ENCODE results near the gene KRTAP13-2. TPM values are rescaled to one million over a fixed set of nuclear protein-coding genes. Genes with fewer than 3 reads are reported as not detected.

Gene KRTAP13-2
- total and polyA plus RNA-seq, 2 experiments from 2014 or later, result not detected

DNA sequence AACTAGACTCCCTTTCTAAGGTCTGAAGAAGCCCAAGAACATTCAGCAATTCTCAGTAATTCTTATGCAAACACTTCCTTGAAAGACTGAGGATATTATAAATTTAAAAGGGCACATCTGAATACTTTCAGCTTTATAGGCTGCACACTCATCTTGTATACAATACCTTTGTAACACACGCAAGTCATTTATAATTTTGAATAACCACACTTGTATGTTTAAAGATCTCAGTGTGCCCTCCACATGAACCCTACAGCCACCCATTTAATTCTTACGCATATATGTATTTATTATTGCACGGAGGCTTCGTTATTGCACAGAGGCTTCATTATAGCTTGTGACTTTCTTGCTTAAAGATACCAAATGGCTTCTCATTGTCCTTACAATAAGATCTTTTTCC is 33.4 kb downstream of the KRTAP13-2 start:
- Mint-ChIP-seq H3K27ac (no peak overlapping the region), H3K27me3 (ENCODE audit: insufficient read depth, low read depth, poor library complexity) (no peaks in the 10 kb centered on the region), H3K9me3 (no peaks in the 10 kb centered on the region), H3K36me3 (ENCODE audit: low read depth) (no peaks in the 10 kb centered on the region), H3K4me3 (no peak overlapping the region), H3K4me1 (no peaks in the 10 kb centered on the region)
- no peaks in the 10 kb centered on the region for H3K9me2 ChIP-seq (ENCODE audit: insufficient read depth)
- H3K4me1 ChIP-seq (ENCODE audit: insufficient read depth), result no peaks in the 10 kb centered on the region
- H3K79me2 ChIP-seq (replicated peaks; ENCODE audit: insufficient read depth), result no peaks in the 10 kb centered on the region
- no peaks in the 10 kb centered on the region for H4K20me1 ChIP-seq (replicated peaks; ENCODE audit: insufficient read depth)
- H3K4me2 ChIP-seq, result no peak overlapping the region
- no peak overlapping the region for H3K27ac ChIP-seq (ENCODE audit: low read depth)
- no peak for TF ChIP-seq CREB1 (CRISPR knock-in tag; IDR thresholded peaks at IDR 0.05; ENCODE audit: low read depth)
- TF ChIP-seq NANOG (IDR thresholded peaks at IDR 0.05; ENCODE audit: borderline replicate concordance), result no peak
- no peak for TF ChIP-seq EZH2phosphoT487 (IDR thresholded peaks at IDR 0.05; ENCODE audit: unreplicated experiment)
- TF ChIP-seq ETS1 (IDR thresholded peaks at IDR 0.05), result no peak
- TF ChIP-seq ZNF462 (CRISPR knock-in tag; IDR thresholded peaks at IDR 0.05), result no peak
- TF ChIP-seq CTCF (conservative IDR thresholded peaks at IDR 0.05; ENCODE audit: low read depth in 2 of 2), result no peak
- no peak for TF ChIP-seq EZH2 (IDR thresholded peaks at IDR 0.05; ENCODE audit: low read depth, unreplicated experiment)
- TF ChIP-seq POLR2AphosphoS5 (IDR thresholded peaks at IDR 0.05; ENCODE audit: low read depth), result no peak
- no peak for TF ChIP-seq ZNF331 (CRISPR knock-in tag; IDR thresholded peaks at IDR 0.05; ENCODE audit: low read depth)
- DNase-seq (ENCODE audit: low spot score), result no peak
- ATAC-seq, result no peak
- H2AFZ ChIP-seq, result no peak overlapping the region
- H3K27me3 ChIP-seq (ENCODE audit: insufficient read depth), result no peaks in the 10 kb centered on the region
- H3K4me3 ChIP-seq, result no peak overlapping the region
- H3K36me3 ChIP-seq (ENCODE audit: insufficient read depth), result no peaks in the 10 kb centered on the region
- no peaks in the 10 kb centered on the region for H3F3A ChIP-seq (replicated peaks; ENCODE audit: low read depth)

Data from GM23338 (cell line).